Parathyroid adenoma (tissue), 2 donors: Measurements from ENCODE around the gene PEMT.

Source experiments
- H2AFZ ChIP-seq: fragments of 300-600 bp; sonication (generic); one replicate; pipeline ENCODE4 v1.7.0; 2017; ENCODE audit warnings: antibody characterized with exemption, mild to moderate bottlenecking
- H3K27ac ChIP-seq: fragments of 300-600 bp; sonication (generic); one replicate; pipeline ENCODE4 v1.7.0; 2017
- H3K27me3 ChIP-seq: fragments of 300-600 bp; sonication (generic); one replicate; pipeline ENCODE4 v1.7.0; 2017; ENCODE audit warnings: low read length; ENCODE audit not compliant: control insufficient read depth, insufficient read depth
- H3K36me3 ChIP-seq: fragments of 300-600 bp; sonication (generic); one replicate; pipeline ENCODE4 v1.7.0; 2017; ENCODE audit warnings: low read length; ENCODE audit not compliant: control insufficient read depth, insufficient read depth
- H3K4me1 ChIP-seq: fragments of 300-600 bp; sonication (generic); one replicate; pipeline ENCODE4 v1.7.0; 2017; ENCODE audit warnings: control low read depth
- H3K4me2 ChIP-seq: fragments of 300-600 bp; sonication (generic); one replicate; pipeline ENCODE4 v1.7.0; 2017; ENCODE audit warnings: low read length
- H3K4me3 ChIP-seq: fragments of 300-600 bp; sonication (generic); one replicate; pipeline ENCODE4 v1.7.0; 2017; ENCODE audit warnings: low read depth, low read length
- H3K79me2 ChIP-seq: fragments of 300-600 bp; sonication (generic); one replicate; pipeline ENCODE4 v1.7.0; 2017; ENCODE audit warnings: control low read depth
- H3K9ac ChIP-seq: fragments of 300-600 bp; sonication (generic); one replicate; pipeline ENCODE4 v1.7.0; 2017; ENCODE audit warnings: mild to moderate bottlenecking
- H3K9me3 ChIP-seq: fragments of 300-600 bp; sonication (generic); one replicate; pipeline ENCODE4 v1.7.0; 2017; ENCODE audit warnings: low read length; ENCODE audit not compliant: control insufficient read depth
- CTCF ChIP-seq: fragments of 300-600 bp; sonication (generic); IDR thresholded peaks from one replicate; pipeline ENCODE4 v1.7.0; 2017; ENCODE audit warnings: antibody characterized with exemption, mild to moderate bottlenecking
- donor health status: primary hyperparathyroidism.

Gene PEMT

GRCh38 chr17:17557796-17558195, 33.7 kb downstream of the PEMT start:
- H3K4me3 ChIP-seq = no peak overlapping the region
- H3K27me3 ChIP-seq = no peaks in the 10 kb centered on the region
- no peak overlapping the region for H3K27ac ChIP-seq
- H3K4me1 ChIP-seq = peaks cover 9% of the 10 kb centered on the region
- no peak for TF ChIP-seq CTCF
- H3K36me3 ChIP-seq = no peaks in the 10 kb centered on the region
- H3K9me3 ChIP-seq = no peaks in the 10 kb centered on the region
- no peak overlapping the region for H3K4me2 ChIP-seq
- no peaks in the 10 kb centered on the region for H3K79me2 ChIP-seq
- H3K9ac ChIP-seq = no peak overlapping the region
- no peak overlapping the region for H2AFZ ChIP-seq

GRCh38 chr17:17556671-17557070, 34.8 kb downstream of the PEMT start:
- no peak overlapping the region for H3K4me3 ChIP-seq
- no peaks in the 10 kb centered on the region for H3K9me3 ChIP-seq
- peaks cover 5% of the 10 kb centered on the region for H3K4me1 ChIP-seq
- H3K27ac ChIP-seq = no peak overlapping the region
- no peak for TF ChIP-seq CTCF
- no peak overlapping the region for H3K4me2 ChIP-seq
- H3K9ac ChIP-seq = no peak overlapping the region
- no peak overlapping the region for H2AFZ ChIP-seq
- no peaks in the 10 kb centered on the region for H3K36me3 ChIP-seq
- H3K27me3 ChIP-seq = no peaks in the 10 kb centered on the region
- H3K79me2 ChIP-seq = no peaks in the 10 kb centered on the region

GRCh38 chr17:17555906-17556305, 35.6 kb downstream of the PEMT start:
- Histone ChIP-seq H3K27ac (no peak overlapping the region), H3K9ac (no peak overlapping the region)
- no peak for TF ChIP-seq CTCF

GRCh38 chr17:17555151-17555550, 36.4 kb downstream of the PEMT start:
- H3K9me3 ChIP-seq = no peaks in the 10 kb centered on the region
- no peaks in the 10 kb centered on the region for H3K4me1 ChIP-seq
- no peaks in the 10 kb centered on the region for H3K27me3 ChIP-seq
- H3K4me3 ChIP-seq = no peak overlapping the region
- no peak overlapping the region for H3K27ac ChIP-seq
- no peaks in the 10 kb centered on the region for H3K79me2 ChIP-seq
- H3K36me3 ChIP-seq = no peaks in the 10 kb centered on the region
- H3K4me2 ChIP-seq = no peak overlapping the region
- no peak overlapping the region for H2AFZ ChIP-seq
- no peak for TF ChIP-seq CTCF
- H3K9ac ChIP-seq = no peak overlapping the region

More at GRCh38 chr17:17555906-17556305, 35.6 kb downstream of the PEMT start:
- H3K27me3 ChIP-seq = no peaks in the 10 kb centered on the region
- H3K36me3 ChIP-seq = no peaks in the 10 kb centered on the region
- H3K9me3 ChIP-seq = no peaks in the 10 kb centered on the region
- H3K79me2 ChIP-seq = no peaks in the 10 kb centered on the region
- no peaks in the 10 kb centered on the region for H3K4me1 ChIP-seq
- no peak overlapping the region for H2AFZ ChIP-seq
- no peak overlapping the region for H3K4me2 ChIP-seq
- no peak overlapping the region for H3K4me3 ChIP-seq

- H3K27ac ChIP-seq = no peak overlapping the region
- no peak for TF ChIP-seq CTCF
- H3K27me3 ChIP-seq = no peaks in the 10 kb centered on the region
- H3K4me2 ChIP-seq = no peak overlapping the region
- no peak overlapping the region for H3K9ac ChIP-seq
- H3K4me3 ChIP-seq = no peak overlapping the region
- no peaks in the 10 kb centered on the region for H3K4me1 ChIP-seq
- H3K9me3 ChIP-seq = no peaks in the 10 kb centered on the region
- no peak overlapping the region for H2AFZ ChIP-seq
- H3K36me3 ChIP-seq = no peaks in the 10 kb centered on the region
- H3K79me2 ChIP-seq = no peaks in the 10 kb centered on the region
These were observed 37.2 kb downstream of the PEMT start for GRCh38 chr17:17554266-17554665.
